Peyer's patch (tissue), 4 donors: ENCODE results near the gene NOS1AP.

Source experiments
- CTCF ChIP-seq, 6 experiments: fragments of 450-650 bp in 4 of 6; fragments of 200-600 bp in 2 of 6; sonication (generic) in 1 of 6; IDR thresholded peaks; one replicate each; pipeline ENCODE4 v1.5.1; 2017 to 2019; ENCODE audit warnings: antibody characterized with exemption in 6 of 6, mild to moderate bottlenecking in 3 of 6, moderate library complexity in 1 of 6
- POLR2A ChIP-seq, 2 donors: fragments of 450-650 bp; IDR thresholded peaks; one replicate each; pipeline ENCODE4 v1.5.1; 2017; ENCODE audit warnings: antibody characterized with exemption in 2 of 2, mild to moderate bottlenecking in 2 of 2, moderate library complexity in 2 of 2

- no peak for TF ChIP-seq CTCF (IDR thresholded peaks at IDR 0.05)
- no peak for TF ChIP-seq POLR2A (IDR thresholded peaks at IDR 0.05)
These were observed 312.7 kb downstream of the NOS1AP start for GRCh38 chr1:162381941-162382750.
